Lower leg skin (tissue), 4 donors: ENCODE results near the gene DSCAML1. TPM values are rescaled to one million over a fixed set of nuclear protein-coding genes. Genes with fewer than 3 reads are reported as not detected.

Experiments used
- DNase-seq, 2 donors: peaks; one replicate each; pipeline ENCODE4 v3.0.0-alpha.2; 2019; ENCODE audit warnings: low spot score in 2 of 2
- H3K4me3 ChIP-seq: fragments of 200-600 bp; sonication (generic); 2 replicates; pipeline ENCODE4 v1.5.1; 2017; ENCODE audit warnings: mild to moderate bottlenecking, low read depth; ENCODE audit not compliant: poor library complexity, severe bottlenecking
- CTCF ChIP-seq, 3 donors: fragments of 450-650 bp; IDR thresholded peaks; one replicate each; pipeline ENCODE4 v1.5.1; 2016; ENCODE audit warnings: antibody characterized with exemption in 3 of 3, mild to moderate bottlenecking in 3 of 3, moderate library complexity in 2 of 3
- POLR2A ChIP-seq, 2 donors: fragments of 450-650 bp; IDR thresholded peaks; one replicate each; pipeline ENCODE4 v1.6.1; 2016 to 2017; ENCODE audit warnings: antibody characterized with exemption in 2 of 2, mild to moderate bottlenecking in 1 of 2, moderate library complexity in 1 of 2
- WGBS, 2 donors: methylation state at CpG; one replicate each; pipeline ENCODE4 v1.1.5; 2018; 5-methylcytosine and 5-hydroxymethylcytosine counted together
- intact Hi-C: fragments of 100-400 bp; cut with DNase I; formaldehyde crosslinking; loops from one replicate; pipeline ENCODE4 v1.15.0; 2023; ENCODE audit warnings: low total_unique reads
- total RNA-seq, 4 donors: library from RNA; depleted of rRNA; stranded (reverse); fragments of >200 nt; gene quantifications; one replicate each; pipeline ENCODE4 v1.1.0, GENCODE V29; 2016

DSCAML1 gene
- total RNA-seq, 4 donors from 2014 or later, result 0.07 to 0.13 (median 0.08) TPM

GRCh38 chr11:117430293-117430955 lies 366.6 kb downstream of the DSCAML1 start:
- 85 to 89% methylated on average over 14 to 15 of the region's 15 CpGs for WGBS, 2 donors
- DNase-seq, result no peak
- intact Hi-C loops, result no loop called here
- H3K4me3 ChIP-seq, result no peak overlapping the region
- TF ChIP-seq POLR2A (IDR thresholded peaks at IDR 0.05), result no peak
- no peak for TF ChIP-seq CTCF (IDR thresholded peaks at IDR 0.05)

- WGBS, 2 donors, result 80 to 84% methylated on average over 7 of the region's 7 CpGs
- intact Hi-C loops, result loop anchor here (5.0 kb wide), 1 partner anchor 388 kb away; no protein-coding TSS in a partner anchor
- TF ChIP-seq POLR2A (IDR thresholded peaks at IDR 0.05) (no peak), CTCF (IDR thresholded peaks at IDR 0.05) (no peak)
- H3K4me3 ChIP-seq, result no peak overlapping the region
- DNase-seq, result no peak
Observed at GRCh38 chr11:117428856-117429229, 368.2 kb downstream of the DSCAML1 start.

- H3K4me3 ChIP-seq, result no peak overlapping the region
- TF ChIP-seq CTCF (IDR thresholded peaks at IDR 0.05), result no peak
- no peak for TF ChIP-seq POLR2A (IDR thresholded peaks at IDR 0.05)
- intact Hi-C loops, result loop anchor here (5.0 kb wide), 1 partner anchor 389 kb away; no protein-coding TSS in a partner anchor
- no peak for DNase-seq
- 84 to 87% methylated on average over 24 to 32 of the region's 32 CpGs for WGBS, 2 donors
Observed at GRCh38 chr11:117428186-117428855, 368.7 kb downstream of the DSCAML1 start.

DNA sequence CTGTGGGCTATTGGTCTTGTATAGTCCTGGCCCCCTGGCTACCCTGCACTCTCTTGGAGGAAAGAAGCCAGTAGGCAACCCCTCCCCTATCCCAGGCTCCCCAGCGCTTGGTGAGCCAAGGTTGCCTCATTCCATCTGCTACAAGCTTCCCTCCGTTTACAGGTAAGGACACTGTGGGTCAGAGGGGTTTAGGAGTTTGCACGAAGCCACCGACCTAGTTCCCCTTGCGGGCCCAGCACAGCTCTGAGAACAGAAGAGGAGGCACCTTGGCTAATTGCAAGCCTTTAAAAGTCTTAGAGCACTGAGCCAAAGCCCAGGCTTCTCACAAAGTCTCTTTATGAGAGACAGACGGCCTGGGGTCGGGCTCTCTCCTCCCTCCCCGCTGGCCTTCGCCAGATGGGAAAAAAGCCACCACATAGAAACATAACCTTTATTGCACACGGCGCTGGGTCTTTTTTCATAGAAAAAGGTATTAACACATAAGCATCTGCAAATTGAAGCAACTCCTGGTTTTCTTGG lies 369.6 kb downstream of the DSCAML1 start:
- intact Hi-C loops, result loop anchor here (5.0 kb wide), 1 partner anchor 390 kb away; no protein-coding TSS in a partner anchor
- no peak for DNase-seq
- no peak for TF ChIP-seq CTCF (IDR thresholded peaks at IDR 0.05)
- TF ChIP-seq POLR2A (IDR thresholded peaks at IDR 0.05), result no peak
- no peak overlapping the region for H3K4me3 ChIP-seq
- WGBS, 2 donors, result 74 to 78% methylated on average over 11 of the region's 11 CpGs

GRCh38 chr11:117426941-117427340 lies 370.1 kb downstream of the DSCAML1 start:
- 81 to 84% methylated on average over 7 of the region's 7 CpGs for WGBS, 2 donors
- intact Hi-C loops, result loop anchor here (5.0 kb wide), 1 partner anchor 390 kb away; no protein-coding TSS in a partner anchor
- TF ChIP-seq POLR2A (IDR thresholded peaks at IDR 0.05) (no peak), CTCF (IDR thresholded peaks at IDR 0.05) (no peak)
- no peak for DNase-seq
- no peak overlapping the region for H3K4me3 ChIP-seq
